Measurements from ENCODE around the gene MRPL40. TPM values are rescaled to one million over a fixed set of nuclear protein-coding genes. Genes with fewer than 3 reads are reported as not detected.

The MRPL40 gene
- total and polyA plus RNA-seq, 2 of the 13 experiments (the other 11 are each of a cell fraction or from before 2014, with no cell fraction given) = 42.7 to 79.7 TPM

DNA sequence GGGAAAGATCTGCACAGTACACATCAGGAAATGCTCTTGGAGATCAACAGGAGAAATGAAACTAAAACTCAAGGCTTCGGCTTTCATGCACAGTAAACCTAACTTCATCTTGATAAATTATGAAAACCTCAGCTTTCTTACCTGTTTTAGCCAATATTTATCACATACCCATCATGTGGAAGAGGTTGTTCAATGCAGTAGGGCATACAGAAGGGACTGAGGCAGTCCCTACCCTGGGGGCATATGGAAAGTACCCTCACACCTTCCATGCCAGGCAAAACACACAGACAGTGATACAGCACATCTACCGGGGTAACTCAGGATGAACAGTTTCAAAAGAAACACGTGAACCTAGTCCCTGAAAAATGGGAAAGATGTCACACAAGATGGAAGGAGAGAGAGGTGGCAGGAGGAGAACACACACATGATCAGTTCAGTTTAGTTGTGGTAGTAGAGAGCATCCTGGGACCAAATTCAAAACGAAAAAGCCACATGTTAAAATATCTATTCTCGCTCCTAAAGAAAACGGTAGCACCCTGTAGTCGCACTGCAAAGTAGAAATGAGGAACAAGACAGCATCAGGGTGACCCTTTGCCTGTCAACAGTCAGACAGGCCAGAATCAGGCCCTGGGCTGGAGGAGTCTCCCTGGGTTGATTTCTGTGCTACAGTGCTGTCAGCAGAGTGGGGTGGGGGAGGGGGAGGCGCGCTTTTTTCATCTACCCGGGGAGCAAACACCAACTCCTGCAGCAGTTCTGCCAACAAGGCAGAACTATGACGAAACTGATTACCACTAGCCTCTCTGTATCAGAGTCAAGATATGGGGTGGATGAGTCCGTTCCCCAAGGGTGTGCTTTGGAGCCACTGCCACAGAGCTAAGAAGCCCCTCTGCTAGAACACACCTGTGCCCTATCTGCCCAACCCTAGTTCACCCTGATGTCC, 2.1 kb upstream of the MRPL40 start (continued):
- TF ChIP-seq POLR2A (IDR thresholded peaks at IDR 0.05; ENCODE audit: insufficient read depth in 1 of 2, low read depth in 2 of 2, low read length in 2 of 2) (peak in 1 of 2 experiments; percentile 39; a peak in 2 of 4 replicates), ZNF138 (CRISPR knock-in tag; IDR thresholded peaks at IDR 0.05; ENCODE audit: low read depth) (no peak), ZNF414 (CRISPR knock-in tag; IDR thresholded peaks at IDR 0.05) (0 out of 2 replicates have a peak, but pooled peaks have one; percentile 38), KAT7 (CRISPR knock-in tag; IDR thresholded peaks at IDR 0.05; ENCODE audit: borderline replicate concordance) (0 out of 2 replicates have a peak, but pooled peaks have one; percentile 4), GABPA (IDR thresholded peaks at IDR 0.05; ENCODE audit: low read depth, low read length) (0 out of 2 replicates have a peak, but pooled peaks have one; percentile 9), GABPA (CRISPR knock-in tag; IDR thresholded peaks at IDR 0.05; ENCODE audit: low read depth) (no peak), ZNF850 (CRISPR knock-in tag; conservative IDR thresholded peaks at IDR 0.05) (no peak), ZNF263 (CRISPR knock-in tag; IDR thresholded peaks at IDR 0.05) (0 out of 2 replicates have a peak, but pooled peaks have one; percentile 10), PATZ1 (CRISPR knock-in tag; IDR thresholded peaks at IDR 0.05) (0 out of 2 replicates have a peak, but pooled peaks have one; percentile 40)
- TF ChIP-seq, protein P1, sequence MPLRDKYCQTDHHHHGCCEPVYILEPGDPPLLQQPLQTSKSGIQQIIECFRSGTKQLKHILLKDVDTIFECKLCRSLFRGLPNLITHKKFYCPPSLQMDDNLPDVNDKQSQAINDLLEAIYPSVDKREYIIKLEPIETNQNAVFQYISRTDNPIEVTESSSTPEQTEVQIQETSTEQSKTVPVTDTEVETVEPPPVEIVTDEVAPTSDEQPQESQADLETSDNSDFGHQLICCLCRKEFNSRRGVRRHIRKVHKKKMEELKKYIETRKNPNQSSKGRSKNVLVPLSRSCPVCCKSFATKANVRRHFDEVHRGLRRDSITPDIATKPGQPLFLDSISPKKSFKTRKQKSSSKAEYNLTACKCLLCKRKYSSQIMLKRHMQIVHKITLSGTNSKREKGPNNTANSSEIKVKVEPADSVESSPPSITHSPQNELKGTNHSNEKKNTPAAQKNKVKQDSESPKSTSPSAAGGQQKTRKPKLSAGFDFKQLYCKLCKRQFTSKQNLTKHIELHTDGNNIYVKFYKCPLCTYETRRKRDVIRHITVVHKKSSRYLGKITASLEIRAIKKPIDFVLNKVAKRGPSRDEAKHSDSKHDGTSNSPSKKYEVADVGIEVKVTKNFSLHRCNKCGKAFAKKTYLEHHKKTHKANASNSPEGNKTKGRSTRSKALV (CRISPR knock-in tag; IDR thresholded peaks at IDR 0.05) = no peak
- TF ChIP-seq, protein P2, sequence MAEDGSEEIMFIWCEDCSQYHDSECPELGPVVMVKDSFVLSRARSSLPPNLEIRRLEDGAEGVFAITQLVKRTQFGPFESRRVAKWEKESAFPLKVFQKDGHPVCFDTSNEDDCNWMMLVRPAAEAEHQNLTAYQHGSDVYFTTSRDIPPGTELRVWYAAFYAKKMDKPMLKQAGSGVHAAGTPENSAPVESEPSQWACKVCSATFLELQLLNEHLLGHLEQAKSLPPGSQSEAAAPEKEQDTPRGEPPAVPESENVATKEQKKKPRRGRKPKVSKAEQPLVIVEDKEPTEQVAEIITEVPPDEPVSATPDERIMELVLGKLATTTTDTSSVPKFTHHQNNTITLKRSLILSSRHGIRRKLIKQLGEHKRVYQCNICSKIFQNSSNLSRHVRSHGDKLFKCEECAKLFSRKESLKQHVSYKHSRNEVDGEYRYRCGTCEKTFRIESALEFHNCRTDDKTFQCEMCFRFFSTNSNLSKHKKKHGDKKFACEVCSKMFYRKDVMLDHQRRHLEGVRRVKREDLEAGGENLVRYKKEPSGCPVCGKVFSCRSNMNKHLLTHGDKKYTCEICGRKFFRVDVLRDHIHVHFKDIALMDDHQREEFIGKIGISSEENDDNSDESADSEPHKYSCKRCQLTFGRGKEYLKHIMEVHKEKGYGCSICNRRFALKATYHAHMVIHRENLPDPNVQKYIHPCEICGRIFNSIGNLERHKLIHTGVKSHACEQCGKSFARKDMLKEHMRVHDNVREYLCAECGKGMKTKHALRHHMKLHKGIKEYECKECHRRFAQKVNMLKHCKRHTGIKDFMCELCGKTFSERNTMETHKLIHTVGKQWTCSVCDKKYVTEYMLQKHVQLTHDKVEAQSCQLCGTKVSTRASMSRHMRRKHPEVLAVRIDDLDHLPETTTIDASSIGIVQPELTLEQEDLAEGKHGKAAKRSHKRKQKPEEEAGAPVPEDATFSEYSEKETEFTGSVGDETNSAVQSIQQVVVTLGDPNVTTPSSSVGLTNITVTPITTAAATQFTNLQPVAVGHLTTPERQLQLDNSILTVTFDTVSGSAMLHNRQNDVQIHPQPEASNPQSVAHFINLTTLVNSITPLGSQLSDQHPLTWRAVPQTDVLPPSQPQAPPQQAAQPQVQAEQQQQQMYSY (CRISPR knock-in tag; IDR thresholded peaks at IDR 0.05) = peak; percentile 93
- TF ChIP-seq, protein P3, sequence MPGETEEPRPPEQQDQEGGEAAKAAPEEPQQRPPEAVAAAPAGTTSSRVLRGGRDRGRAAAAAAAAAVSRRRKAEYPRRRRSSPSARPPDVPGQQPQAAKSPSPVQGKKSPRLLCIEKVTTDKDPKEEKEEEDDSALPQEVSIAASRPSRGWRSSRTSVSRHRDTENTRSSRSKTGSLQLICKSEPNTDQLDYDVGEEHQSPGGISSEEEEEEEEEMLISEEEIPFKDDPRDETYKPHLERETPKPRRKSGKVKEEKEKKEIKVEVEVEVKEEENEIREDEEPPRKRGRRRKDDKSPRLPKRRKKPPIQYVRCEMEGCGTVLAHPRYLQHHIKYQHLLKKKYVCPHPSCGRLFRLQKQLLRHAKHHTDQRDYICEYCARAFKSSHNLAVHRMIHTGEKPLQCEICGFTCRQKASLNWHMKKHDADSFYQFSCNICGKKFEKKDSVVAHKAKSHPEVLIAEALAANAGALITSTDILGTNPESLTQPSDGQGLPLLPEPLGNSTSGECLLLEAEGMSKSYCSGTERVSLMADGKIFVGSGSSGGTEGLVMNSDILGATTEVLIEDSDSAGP (CRISPR knock-in tag; IDR thresholded peaks at IDR 0.05; ENCODE audit: borderline replicate concordance) = peak; percentile 57; the same call in 1 of the 2 replicates
